Effector CD4-positive, alpha-beta T cell (primary cell): Measurements from ENCODE around the gene TNFRSF8. TPM values are rescaled to one million over a fixed set of nuclear protein-coding genes. Genes with fewer than 3 reads are reported as not detected.
"Not testable (repeated sequence)": the region's sequence is repeated elsewhere in the genome, so short reads cannot be mapped to it uniquely, and the experiment has no call there.

ENCODE experiments used
- DNase-seq: peaks from one replicate; pipeline ENCODE4 v3.0.0-alpha.2; 2020
- total RNA-seq: gene quantifications from one replicate; lab custom pipeline; 2026; lab: John Stamatoyannopoulos, UW

The TNFRSF8 gene
- not detected for total RNA-seq

DNA sequence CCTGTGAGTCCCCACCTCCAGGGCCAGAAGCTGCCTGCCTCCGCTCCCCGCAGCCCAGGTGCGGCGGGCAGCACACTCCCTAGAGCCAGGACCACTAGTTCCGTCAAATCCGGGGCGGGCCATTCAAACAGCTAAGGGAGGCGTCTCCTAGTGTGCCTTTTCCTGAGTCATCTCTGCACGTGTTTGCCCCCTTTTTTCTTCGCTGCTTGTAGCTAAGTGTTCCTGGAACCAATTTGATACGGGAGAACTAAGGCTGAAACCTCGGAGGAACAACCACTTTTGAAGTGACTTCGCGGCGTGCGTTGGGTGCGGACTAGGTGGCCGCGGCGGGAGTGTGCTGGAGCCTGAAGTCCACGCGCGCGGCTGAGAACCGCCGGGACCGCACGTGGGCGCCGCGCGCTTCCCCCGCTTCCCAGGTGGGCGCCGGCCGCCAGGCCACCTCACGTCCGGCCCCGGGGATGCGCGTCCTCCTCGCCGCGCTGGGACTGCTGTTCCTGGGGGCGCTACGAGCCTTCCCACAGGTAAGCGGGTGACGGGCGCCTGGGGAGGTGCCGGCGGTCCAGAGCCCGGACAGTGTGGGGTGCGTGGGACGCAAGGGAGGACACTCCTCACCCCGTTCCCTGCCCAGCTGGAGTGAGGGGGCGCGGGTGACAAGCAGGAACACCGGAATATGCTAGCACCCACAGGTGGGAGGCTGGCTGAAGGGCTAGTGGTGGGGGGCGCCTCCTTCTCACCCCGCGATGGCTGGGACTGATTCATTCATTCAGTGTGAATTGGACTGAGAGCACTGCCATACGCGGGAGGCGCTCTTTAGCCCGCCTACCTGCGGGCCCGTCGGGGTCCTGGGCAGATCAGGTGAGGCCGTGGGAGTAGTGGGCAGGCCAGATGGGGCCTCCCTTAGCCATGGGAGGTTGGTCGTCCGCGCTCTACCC lies at the start of gene TNFRSF8:
Gene TNFRSF8, plus strand, starts transcription at position 163 of the 932 bp plus-strand sequence. Its CDS starts 296 bp downstream, at position 459.
- DNase-seq: no peak

DNA sequence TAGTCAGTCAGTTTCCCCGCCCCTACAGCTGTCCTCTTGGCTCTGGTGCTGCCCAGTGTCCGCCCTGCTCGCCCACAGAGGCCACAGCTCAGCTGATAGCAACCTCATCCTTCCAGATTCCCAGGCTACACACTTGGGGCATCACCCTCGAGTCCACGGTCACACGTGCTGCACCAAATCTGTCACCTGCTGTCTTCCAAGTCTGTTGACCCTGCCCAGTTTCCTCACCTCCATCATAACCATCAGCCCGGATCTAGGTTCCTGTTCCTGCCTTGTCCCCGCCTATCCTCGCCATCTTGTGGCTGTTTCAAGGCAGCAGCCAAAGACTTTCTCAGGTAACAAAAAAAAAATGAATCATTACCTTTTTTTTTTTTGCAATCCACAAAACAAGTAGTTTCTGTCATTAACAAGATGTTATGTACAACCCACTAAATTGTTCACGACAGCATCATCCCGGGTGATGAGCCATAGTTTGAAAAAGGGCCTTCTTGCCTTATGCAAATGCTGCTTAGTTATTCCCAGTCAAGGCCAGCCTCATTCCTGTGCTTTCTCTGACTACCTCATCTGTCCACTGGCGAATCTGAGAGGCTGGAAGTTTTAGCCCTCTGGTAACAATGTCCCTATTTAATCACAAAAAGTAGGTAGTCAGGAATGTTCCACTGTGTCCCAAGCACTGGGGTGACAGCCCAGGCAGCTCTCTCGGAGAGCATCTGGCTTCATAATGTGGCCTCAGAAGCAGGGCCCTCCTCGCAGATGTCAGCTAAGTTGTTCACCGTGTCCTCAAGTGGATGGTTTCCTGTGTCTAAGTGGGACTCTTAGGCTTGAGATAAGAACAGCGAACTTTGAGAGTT lies 48.7 kb upstream of the TNFRSF8 start:
- no peak for DNase-seq

- DNase-seq: no peak
These were observed 48.1 kb upstream of the TNFRSF8 start for GRCh38 chr1:12015001-12015491.

- DNase-seq: no peak
These were observed 47.6 kb upstream of the TNFRSF8 start for GRCh38 chr1:12015499-12015898.

DNA sequence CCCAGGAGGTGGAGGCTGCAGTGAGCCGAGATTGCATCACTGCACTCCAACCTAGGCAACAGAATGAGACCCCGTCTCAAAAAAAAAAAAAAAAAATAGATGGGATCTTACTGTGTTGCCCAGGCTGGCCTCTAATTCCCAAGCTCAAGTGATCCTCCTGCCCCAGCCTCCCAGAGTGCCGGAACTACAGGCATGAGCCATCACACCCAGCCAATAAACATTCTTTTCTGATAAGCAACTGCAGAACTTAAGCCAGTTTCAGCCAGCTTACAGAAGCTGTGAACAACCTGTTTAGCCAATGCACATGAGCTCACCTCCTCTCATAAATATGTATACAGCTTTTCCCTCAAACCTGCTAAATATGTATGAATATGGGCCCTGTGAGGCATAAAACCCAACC lies 46.9 kb upstream of the TNFRSF8 start:
- no peak for DNase-seq

- DNase-seq: no peak
These were observed 43.1 kb upstream of the TNFRSF8 start for GRCh38 chr1:12019858-12020509.

- no peak for DNase-seq
These were observed 41.5 kb upstream of the TNFRSF8 start for GRCh38 chr1:12021616-12022015.

GRCh38 chr1:12022036-12022435 lies 41.1 kb upstream of the TNFRSF8 start:
- DNase-seq: no peak

DNA sequence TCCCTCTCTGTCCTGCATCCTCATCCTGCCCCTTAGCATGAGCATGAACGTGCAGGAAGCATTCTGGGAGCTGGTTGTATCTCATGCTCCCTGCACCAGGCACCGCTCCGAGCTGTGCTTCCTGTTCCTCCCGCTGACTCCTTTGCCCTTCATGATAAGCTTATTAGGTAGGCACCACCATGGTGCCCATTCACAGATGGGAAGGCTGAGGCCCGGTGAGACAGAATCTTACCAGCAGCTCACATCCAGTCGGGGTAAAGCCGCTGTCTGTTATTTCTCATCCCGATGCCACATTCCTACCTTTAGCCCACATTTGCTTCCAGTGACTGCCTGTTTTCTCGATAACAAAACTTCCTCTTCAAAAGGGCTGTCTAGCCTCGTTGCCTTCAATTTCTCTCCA lies 36.5 kb upstream of the TNFRSF8 start:
- DNase-seq: no peak

- no peak for DNase-seq
These were observed 34.9 kb upstream of the TNFRSF8 start for GRCh38 chr1:12028248-12028647.

DNA sequence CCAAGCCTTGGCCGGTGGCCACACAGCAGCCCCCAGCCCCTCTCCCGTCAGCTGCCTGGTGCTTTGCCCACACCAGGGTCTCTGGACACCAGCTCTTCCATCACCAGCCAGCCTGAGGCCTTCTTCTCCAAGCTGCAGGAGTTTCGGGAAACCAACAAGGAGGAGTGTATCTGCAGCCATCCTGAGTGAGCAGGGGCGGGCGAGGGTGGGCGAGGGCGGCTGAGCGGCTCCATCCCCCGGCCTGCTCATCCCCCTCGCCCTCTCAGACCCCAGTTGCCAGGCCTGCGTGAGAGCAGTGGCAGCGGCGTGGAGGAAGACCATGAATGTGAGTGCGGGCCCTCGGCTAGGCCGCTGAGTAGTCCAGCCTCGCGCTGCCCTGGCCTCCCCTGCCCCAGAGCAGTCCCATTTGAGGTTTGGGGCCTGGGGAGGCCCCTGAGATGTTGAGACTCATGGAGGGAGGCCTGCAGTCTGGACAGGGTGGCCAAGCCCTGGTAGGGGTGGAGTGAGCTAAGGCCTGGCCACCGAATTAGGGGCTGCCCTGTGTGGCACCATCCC lies 34.1 kb upstream of the TNFRSF8 start:
- no peak for DNase-seq

DNA sequence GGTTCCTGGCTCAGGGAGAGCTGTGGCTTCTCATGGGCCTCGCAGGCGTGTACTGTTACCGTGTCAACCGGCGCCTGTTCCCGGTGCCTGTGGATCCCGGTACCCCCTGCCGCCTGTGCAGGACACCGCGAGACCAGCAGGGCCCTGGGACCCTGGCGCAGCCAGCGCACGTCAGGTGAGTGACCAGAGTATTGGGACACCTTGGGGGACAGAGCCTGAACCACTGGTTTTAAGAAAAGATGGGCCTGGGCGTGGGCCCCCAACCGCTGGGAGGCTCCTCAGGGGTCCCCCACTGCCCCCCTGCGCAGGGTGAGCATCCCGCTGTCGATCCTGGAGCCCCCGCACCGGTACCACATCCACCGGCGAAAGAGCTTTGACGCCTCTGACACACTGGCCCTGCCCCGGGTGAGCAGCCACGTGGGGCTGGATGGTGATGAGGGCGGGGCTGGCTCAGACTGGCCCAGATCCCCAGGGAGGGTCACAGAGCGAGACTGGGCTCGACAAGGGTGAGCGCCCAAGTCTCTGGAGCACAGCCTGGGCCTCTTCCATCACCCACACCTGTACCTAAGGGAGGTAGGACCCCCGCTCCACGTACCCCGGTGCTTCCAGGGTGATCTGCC lies 33.3 kb upstream of the TNFRSF8 start:
- no peak for DNase-seq

DNA sequence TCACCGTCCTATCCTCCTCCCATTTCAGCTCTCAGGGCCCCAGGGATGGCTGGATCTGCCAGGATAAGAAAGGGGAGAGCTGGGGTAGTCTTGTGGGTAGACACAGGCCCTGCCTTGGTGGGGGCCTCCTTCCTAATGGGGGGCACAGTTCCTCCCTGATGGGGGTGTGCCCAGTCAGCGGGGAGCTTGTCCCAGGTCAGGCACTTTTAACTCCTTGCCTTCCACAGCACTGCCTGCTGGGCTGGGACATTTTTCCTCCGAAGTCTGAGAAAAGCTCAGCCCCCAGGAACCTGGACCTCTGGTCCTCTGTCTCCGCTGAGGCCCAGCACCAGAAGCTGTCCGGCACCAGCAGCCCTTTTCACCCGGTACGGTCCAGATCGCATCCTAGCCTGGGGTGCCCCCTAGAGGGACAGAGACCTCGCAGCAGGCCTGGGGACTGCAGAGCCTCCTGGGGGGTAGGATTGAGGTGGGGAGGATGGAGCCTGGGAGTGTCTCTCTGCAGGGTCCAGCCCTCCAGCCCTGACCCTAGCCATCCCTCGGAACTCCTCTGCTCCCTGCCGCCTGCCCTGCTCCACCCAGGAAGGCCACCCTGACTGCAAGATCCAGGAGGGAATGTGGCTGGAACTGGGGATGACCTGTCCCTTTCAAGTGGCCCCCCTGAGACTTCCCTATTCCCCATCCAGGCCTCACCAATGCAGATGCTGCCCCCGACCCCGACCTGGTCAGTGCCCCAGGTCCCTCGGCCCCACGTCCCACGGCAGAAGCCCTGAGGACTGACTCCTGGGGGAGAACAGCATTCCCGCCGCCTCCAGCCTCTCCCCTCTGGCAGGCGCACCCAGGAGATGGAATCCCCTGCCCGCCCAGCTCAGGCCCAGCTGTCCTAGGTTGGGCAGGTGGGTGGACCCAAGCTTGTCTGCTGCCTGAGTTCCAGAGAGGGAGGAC lies 31.8 kb upstream of the TNFRSF8 start:
- DNase-seq: no peak

GRCh38 chr1:12032161-12032621 lies 30.9 kb upstream of the TNFRSF8 start:
- no peak for DNase-seq

DNA sequence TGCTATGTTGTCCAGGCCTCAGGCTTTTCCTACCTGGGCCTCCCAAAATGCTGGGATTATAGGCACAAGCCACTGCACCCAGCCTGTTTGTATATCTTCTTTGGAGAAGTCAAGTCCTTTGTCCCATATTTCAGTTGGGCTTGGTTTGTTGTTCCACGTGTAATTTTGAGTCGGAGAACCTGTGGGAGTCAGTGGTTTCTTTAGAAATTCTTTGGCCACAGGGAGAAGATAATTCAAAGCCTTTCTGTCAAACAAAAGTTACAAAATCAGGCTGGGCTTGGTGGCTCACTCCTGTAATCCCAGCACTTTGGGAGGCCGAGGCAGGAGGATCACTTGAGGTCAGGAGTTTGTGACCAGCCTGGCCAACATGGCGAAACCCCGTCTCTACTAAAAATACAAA lies 29.7 kb upstream of the TNFRSF8 start:
- DNase-seq: not testable (repeated sequence)

DNA sequence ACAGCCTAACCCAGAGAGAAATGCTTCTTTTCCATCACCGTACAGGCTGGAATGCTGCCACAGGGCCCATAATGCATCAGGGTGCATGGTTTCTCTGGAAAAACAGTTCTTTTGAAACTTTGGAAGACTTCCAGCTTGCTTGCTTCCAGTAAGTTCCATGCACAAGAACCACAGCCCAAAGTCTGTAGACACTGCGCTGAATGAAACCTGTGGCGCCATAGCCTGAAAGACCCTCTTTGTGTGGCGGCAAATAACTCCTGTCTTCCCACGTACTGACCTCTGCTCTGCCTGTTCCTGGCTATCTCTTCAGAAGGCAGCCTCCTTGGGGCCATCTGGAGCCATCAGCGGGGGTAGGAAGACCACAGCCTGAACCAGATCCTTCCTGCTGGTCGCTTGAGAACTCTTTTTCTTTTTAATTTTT lies 28.7 kb upstream of the TNFRSF8 start:
- no peak for DNase-seq

DNA sequence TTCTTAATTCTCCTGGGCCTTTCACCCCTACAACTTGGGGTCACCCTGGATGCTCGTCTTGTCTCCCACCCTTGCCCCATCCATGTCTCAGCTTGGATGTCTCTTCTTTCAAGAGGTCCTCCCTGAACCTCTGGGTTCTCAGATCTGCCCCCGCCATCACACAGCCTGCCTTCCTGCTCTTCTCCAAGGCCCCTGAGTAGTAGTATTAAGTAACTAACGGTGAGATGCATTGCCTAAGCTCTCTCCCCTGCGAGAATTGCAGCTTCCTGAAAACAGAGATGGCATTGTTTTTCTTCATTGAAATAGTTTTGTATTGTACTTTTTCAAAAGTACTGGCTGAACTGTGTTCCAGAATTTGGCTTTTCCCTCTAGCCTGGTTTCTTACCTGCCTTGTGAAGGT lies 27.8 kb upstream of the TNFRSF8 start:
- no peak for DNase-seq

- DNase-seq: no peak
These were observed 25.4 kb upstream of the TNFRSF8 start for GRCh38 chr1:12037486-12038355.

GRCh38 chr1:12038356-12039163 lies 24.5 kb upstream of the TNFRSF8 start:
- no peak for DNase-seq
